Measurements from ENCODE around the gene OR14J1. TPM values are rescaled to one million over a fixed set of nuclear protein-coding genes. Genes with fewer than 3 reads are reported as not detected.

The OR14J1 gene
- total RNA-seq, 2 donors from 2014 or later, result not detected

Other genes with a start within 250 kb of the OR14J1 start
- gene OR2B3, start 214.4 kb upstream of the OR14J1 start, total RNA-seq, result not detected
- gene OR2J1, start 202.2 kb upstream of the OR14J1 start, total RNA-seq, result not detected
- gene OR2J3, start 193.6 kb upstream of the OR14J1 start, total RNA-seq, result not detected
- gene OR2J2, start 130.8 kb upstream of the OR14J1 start, total RNA-seq, result not detected
- not detected for gene OR5V1, start 67.2 kb downstream of the OR14J1 start, total RNA-seq
- gene OR12D3, start 73.6 kb downstream of the OR14J1 start, total RNA-seq, result not detected
- gene OR12D2, start 93.9 kb downstream of the OR14J1 start, total RNA-seq, result not detected
- gene OR12D1, start 113.2 kb downstream of the OR14J1 start, total RNA-seq, result not detected
- not detected for gene OR10C1, start 137.6 kb downstream of the OR14J1 start, total RNA-seq
- not detected for gene OR11A1, start 155.4 kb downstream of the OR14J1 start, total RNA-seq
- gene OR2H1, start 155.5 kb downstream of the OR14J1 start, total RNA-seq, result not detected
- gene MAS1L, start 186.3 kb downstream of the OR14J1 start, total RNA-seq, result not detected

All from activated naive CD4-positive, alpha-beta T cell treated with anti-CD3 and anti-CD28 coated beads, Interleukin-2, amount 50 U/mL, for 72 hours (primary cell).